GM08714 (cell line): ENCODE results near the gene GRAMD4.

ENCODE experiments used
- H3K4me3 ChIP-seq: fragments of 200-500 bp; sonication (Bioruptor generic); 2 replicates; pipeline ENCODE4 v1.5.1; 2014; ENCODE audit warnings: mild to moderate bottlenecking, low read length, inconsistent platforms
- ZNF274 ChIP-seq: IDR thresholded peaks from 2 replicates; pipeline ENCODE4 v1.6.1; 2012; ENCODE audit warnings: mild to moderate bottlenecking, low read depth, low read length

GRAMD4 gene, protein sequence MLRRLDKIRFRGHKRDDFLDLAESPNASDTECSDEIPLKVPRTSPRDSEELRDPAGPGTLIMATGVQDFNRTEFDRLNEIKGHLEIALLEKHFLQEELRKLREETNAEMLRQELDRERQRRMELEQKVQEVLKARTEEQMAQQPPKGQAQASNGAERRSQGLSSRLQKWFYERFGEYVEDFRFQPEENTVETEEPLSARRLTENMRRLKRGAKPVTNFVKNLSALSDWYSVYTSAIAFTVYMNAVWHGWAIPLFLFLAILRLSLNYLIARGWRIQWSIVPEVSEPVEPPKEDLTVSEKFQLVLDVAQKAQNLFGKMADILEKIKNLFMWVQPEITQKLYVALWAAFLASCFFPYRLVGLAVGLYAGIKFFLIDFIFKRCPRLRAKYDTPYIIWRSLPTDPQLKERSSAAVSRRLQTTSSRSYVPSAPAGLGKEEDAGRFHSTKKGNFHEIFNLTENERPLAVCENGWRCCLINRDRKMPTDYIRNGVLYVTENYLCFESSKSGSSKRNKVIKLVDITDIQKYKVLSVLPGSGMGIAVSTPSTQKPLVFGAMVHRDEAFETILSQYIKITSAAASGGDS

GRCh38 chr22:46619830-46620501 lies at the start of gene GRAMD4:
GRAMD4 (plus strand) TSS chr22:46620386; CDS start chr22:46626800, 6,414 bp downstream.
- H3K4me3 ChIP-seq = no peak within 1 kb of the TSS
- no peak for TF ChIP-seq ZNF274

DNA sequence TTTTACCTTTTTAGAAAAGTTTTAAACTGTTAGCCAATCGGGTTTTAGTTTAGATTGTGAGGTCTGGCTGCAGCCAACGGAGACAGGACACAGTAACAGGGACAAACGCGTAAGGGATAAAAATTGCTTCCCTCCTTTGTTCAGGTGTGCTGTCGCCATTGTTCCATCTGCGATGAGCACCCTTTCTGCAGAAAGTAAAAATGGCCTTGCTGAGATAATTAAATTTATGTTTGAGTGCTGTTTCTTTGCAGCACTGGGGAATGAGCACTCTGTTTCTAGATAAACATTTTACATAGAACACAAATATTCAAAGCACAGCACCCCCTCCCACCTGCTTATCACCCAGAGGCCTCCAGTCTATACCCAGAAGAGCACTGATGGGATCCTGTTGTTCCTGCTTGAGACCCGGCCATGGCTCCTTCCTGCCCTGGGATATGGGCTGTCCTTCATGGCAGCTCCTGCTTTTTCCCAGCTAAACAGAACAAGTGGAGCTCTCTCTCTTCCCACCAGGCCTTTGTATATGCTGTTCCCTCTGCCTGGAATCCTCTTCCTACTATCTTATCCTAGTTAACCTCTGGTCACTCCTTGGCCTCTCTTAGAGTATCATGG lies 48.4 kb upstream of the GRAMD4 start:
- no peak for TF ChIP-seq ZNF274
- no peak overlapping the region for H3K4me3 ChIP-seq

DNA sequence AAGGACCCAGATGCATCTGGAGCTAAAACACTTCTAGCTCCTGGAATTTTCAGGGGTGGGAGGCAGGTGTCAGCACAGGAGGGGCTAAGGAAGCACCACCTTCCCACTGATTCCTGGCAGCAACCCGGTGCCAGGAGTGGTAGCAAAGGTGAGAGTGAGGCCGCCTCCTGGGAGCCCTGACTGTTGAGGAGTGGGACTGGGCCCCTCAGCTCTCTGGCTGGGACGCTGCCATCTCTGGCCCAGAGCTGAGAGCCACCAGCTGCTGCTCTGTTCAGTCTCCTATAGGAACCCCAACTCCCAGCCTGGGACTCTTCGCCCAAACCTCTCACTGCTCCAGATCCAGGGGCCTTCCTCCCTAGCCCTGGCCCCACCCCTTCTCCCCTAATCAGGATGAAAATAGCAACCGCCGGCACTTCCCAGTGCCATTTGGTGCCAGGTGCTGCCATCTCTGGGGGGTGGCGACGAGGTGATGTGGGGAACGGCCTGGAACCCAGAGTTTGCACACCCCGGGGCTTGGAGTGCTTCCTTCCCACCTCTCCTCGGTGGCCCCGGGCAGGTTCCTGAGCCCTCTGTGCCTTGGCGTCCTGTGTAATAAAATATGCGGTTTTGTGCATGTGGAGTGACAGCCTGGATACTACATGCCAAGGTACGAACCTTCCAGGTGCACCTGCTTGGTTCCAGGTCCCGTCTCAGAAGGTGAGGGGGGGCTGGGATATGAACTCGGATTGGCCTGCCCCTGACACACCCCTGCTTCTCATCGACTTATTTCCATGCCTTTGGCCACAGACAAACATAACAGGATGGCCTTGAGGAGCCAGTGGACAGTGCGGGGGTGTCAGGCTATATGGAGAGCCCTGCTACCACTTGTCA lies 47.0 kb upstream of the GRAMD4 start:
- H3K4me3 ChIP-seq = no peak overlapping the region
- no peak for TF ChIP-seq ZNF274

GRCh38 chr22:46573781-46574437 lies 46.3 kb upstream of the GRAMD4 start:
- no peak for TF ChIP-seq ZNF274
- H3K4me3 ChIP-seq = no peak overlapping the region

- TF ChIP-seq ZNF274 = no peak
Observed at GRCh38 chr22:46574438-46574992, 45.7 kb upstream of the GRAMD4 start.

DNA sequence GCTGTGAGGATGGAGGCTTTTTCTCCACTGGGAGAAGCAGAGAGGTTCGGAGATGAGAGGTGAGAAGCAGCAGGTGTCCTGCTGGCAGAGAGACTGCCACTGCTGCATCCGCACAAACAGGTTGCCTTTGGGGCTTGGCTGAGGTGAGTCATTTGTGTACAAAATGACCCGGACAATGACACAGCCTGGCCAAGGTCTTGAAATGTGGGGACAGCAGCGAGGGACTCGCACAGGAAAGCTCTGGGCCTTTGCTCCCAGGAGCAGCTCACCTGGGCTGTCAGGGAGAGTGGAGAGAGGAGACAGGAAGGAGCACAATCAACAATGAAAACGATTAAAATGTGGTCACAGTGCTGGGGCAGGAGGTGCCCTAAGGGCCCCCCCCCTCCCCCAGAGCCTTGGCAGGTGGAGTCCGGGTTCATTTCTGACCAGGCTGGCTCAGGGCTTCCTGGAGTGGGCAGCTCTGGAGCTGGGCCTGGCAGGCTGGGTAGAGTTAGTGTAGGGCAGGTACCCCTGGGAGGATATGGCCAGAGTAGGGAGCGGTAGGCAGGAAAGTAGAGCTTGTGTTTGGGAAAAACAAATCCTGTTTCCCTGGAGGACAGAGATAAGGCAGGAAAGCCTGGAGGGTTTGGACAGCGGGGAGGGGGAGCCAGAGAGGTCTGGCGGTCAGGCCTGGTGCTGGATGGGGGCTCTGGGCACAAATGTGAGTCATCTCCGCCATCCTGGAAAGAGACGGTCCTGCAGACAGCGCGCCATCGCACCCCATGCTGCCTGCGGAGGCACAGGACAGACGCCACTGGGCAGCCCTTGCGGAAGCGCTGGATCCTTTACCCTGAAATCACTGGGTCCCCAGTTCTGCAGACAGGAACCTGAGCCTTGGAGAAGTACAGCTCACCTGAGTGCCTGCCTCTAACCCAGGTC lies 44.9 kb upstream of the GRAMD4 start:
- no peak for TF ChIP-seq ZNF274
- H3K4me3 ChIP-seq = no peak overlapping the region

More at GRCh38 chr22:46574438-46574992, 45.7 kb upstream of the GRAMD4 start:
- no peak overlapping the region for H3K4me3 ChIP-seq

DNA sequence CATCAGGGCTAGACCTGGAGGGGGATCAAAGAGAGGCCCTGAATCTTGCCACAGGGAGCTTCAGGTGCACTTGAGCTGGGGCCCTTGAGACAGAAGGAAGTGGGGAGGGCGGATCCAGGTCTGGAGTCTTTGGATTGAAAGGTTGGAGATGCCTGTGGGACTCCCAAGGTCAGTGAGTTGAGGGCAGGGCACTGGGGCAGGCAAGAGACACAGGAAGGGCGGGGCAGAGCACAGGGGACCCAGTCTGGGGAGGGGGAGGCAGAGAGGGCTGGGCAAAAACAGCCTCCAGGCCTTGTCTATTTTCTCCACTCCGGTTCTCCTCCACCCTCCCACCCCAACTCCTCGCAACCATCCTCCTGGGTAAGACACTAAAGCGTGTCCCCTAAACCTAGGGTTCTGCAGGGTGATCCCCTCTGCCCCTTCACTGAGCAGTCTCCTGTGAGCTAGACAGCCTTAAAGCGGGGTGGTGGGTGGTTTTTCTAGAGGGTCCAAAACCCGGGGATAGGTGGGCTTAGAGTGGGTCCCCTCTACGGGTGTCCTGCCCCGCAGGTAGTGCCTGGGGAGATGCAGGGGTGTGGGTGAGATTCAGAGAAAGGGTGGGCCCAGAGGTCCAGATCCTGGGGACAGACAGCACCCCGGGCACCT lies 44.2 kb upstream of the GRAMD4 start:
- peak overlapping the region; percentile 49; the same call in 1 of the 2 replicates for H3K4me3 ChIP-seq

GRCh38 chr22:46576556-46577367 lies 43.4 kb upstream of the GRAMD4 start:
- peak overlapping the region; percentile 67; the same call in 1 of the 2 replicates for H3K4me3 ChIP-seq
- TF ChIP-seq ZNF274 = no peak

More for the DNA sequence above, 44.2 kb upstream of the GRAMD4 start:
- TF ChIP-seq ZNF274 = no peak

DNA sequence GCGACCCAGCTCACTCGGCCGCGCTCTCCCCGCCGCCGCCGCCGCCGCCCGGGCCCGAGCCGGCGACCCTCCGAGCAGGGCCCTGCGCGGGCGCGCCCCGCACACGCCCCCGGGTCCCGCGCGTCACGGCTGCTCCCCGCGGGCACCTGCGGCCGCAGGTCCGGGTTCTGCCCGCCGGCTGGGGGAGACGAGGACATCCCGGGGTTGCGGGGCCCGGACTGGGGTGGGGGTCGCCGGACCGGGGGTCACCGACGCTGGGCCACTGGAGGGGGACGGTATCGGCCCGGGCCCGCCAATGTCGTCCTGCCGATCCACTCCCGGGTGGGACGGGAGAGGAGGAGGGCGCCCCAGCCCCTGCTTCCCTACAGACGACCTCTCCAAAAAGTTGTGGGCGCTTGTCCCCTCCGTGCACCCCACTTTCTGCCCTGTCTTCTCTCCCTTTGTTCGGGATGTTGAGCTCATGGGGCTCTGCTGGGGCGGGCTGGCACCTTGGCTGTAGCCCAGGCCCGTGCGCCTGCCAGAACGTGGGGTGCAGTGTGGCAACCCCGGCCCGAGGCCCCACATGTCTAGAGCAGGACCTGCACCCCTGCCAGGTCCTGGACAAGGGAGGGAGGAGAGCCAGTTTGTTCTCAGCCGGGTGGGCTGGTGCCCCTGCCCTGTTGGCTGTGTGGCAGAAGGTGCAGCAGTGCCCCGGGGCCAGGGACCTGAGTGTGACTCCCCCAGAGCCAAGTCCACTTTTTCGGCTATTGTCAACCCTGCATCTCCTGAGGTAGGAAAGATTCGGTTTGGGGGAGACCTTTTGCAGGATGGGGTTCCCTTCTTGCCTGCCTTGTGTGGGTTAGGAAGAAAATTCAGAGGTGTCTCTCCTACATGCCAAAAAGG lies 42.6 kb upstream of the GRAMD4 start:
- TF ChIP-seq ZNF274 = no peak
- peak overlapping the region; percentile 67 for H3K4me3 ChIP-seq
